Upper lobe of left lung (tissue), 4 donors: ENCODE data around the gene INAFM1.

Experiments
- CTCF ChIP-seq, 6 experiments: fragments of 450-650 bp in 4 of 6; fragments of 200-600 bp in 2 of 6; sonication (generic) in 2 of 6; IDR thresholded peaks; one replicate each; pipeline ENCODE4 v1.5.1; 2016 to 2019; ENCODE audit warnings: antibody characterized with exemption in 6 of 6
- EP300 ChIP-seq, 4 donors: sonication (generic); formaldehyde crosslinking; IDR thresholded peaks; one replicate each; pipeline ENCODE4 v1.5.1; 2017; ENCODE audit warnings: antibody characterized with exemption in 4 of 4, control low read depth in 2 of 4
- POLR2AphosphoS5 ChIP-seq, 2 donors: sonication (generic); formaldehyde crosslinking; IDR thresholded peaks; one replicate each; pipeline ENCODE4 v1.5.1; 2017; ENCODE audit warnings: antibody characterized with exemption in 2 of 2

- TF ChIP-seq CTCF (IDR thresholded peaks at IDR 0.05) (no peak), POLR2AphosphoS5 (IDR thresholded peaks at IDR 0.05) (peak; percentile 52 to 68), EP300 (IDR thresholded peaks at IDR 0.05) (no peak)
Measured at GRCh38 chr19:47274071-47274890, at the start of gene INAFM1.
